Left colon (tissue), 2 donors: ENCODE measurements around the gene NTMT1. TPM values are rescaled to one million over a fixed set of nuclear protein-coding genes. Genes with fewer than 3 reads are reported as not detected.

Experiments used
- ATAC-seq: fragments of 200-7000 bp; cut with Tn5 transposase; one replicate; pipeline ENCODE4 v1.9.1; 2020; ENCODE audit warnings: mild to moderate bottlenecking, moderate library complexity
- DNase-seq, 2 donors: peaks; one replicate each; pipeline ENCODE4 v3.0.0-alpha.2; 2020
- intact Hi-C, 2 donors: fragments of 100-400 bp; cut with DNase I in 1 of 2; cut with micrococcal nuclease in 1 of 2; formaldehyde crosslinking; loops; one replicate each; pipeline versions ENCODE4 v1.11.2 to v1.14.0; 2022; cut with DNase I, micrococcal nuclease
- total RNA-seq, 2 donors: library from RNA; stranded (reverse); fragmentation: NEBNext Ultra II Directional; extraction: Animal tissue kit (Norgen Biotek cat#: 25700); gene quantifications; one replicate each; pipeline ENCODE4 v1.2.1, GENCODE V29; 2021
- donor health status: DM: no; HTN: no; CAD: no.
- donor health status: DM: yes; HTN: yes; CAD: no.

The NTMT1 gene
- total RNA-seq, 2 donors from 2014 or later = 23.2 to 25.8 TPM

DNA sequence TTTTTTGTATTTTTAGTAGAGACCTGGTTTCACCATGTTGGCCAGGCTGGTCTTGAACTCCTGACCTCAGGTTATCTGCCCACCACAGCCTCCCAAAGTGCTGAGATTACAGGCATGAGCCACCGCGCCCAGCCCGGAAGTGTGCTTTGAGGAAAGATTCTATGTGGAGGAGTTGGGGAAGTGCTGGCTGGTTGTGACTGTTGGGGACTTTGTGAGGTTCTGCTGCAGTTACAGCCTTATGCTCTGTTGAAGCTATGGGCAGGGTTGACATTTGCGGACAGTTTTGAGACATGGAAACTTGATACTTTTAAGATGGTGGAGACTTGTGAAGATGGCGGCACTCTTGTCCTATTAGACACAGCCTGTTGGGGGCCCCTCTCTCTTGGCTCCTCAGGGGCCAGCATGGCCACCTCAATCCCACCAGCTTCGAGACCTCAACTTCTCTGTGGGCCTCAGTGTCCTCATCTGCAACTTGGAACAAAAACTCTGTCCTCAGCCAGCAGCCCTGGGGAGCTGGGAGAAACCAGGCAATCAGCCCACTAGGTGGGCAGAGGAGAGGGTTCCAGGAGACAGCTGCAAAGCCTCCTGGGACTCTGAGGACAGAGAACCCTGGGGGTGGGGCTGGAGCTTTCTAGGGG is 29.9 kb upstream of the NTMT1 start:
- ATAC-seq (no peak), DNase-seq (no peak)
- intact Hi-C loops = loop anchor here in 1 of 2 donors (5.0 kb wide), 1 partner anchor 99 kb away; no protein-coding TSS in a partner anchor

GRCh38 chr9:129596541-129597331 is 29.2 kb upstream of the NTMT1 start:
- ATAC-seq (peak; percentile 60), DNase-seq (peak; percentile 45 to 76)
- intact Hi-C loops = loop anchor here in 1 of 2 donors (5.0 kb wide), 1 partner anchor 99 kb away; no protein-coding TSS in a partner anchor

DNA sequence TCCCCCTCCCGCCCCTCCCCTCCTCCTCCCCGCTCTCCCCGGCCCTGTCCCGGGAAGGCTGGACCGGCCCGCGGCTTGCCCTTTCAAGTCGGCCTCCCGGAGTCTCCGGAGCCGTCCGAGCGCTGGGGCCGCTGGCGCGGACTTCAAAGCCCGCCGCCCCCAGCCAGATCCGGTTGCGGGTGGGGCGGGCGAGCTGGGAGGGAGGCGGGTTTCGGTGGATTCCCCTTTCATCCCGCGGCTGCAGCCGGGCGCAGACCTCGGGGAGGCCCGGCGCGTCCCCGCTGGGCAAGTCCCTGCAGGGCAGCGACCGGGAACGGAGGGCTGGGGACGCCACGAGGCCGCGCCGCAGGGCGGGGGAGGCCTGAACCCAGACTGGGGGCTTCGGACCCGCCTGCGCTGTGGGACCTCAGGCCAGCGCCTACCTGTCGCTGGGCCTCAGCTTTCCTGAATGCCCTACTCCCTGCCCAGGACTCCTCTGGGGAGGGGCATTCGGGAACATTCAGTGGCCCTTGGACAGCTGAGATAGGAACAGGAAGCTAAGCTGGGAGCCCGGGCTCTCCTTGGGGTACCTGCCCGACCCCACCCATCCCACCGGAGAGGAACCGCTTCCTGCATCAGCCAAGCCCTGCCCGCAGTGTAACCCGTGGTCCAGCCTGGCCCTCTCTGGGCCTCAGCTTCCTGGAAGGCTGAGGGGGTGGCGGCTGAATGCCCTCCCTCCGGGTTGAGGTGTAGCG is 28.4 kb upstream of the NTMT1 start:
- intact Hi-C loops = loop anchor here in 1 of 2 donors (5.0 kb wide), 1 partner anchor 100 kb away; no protein-coding TSS in a partner anchor
- ATAC-seq = peak; percentile 79
- peak; percentile 74 to 75 for DNase-seq

DNA sequence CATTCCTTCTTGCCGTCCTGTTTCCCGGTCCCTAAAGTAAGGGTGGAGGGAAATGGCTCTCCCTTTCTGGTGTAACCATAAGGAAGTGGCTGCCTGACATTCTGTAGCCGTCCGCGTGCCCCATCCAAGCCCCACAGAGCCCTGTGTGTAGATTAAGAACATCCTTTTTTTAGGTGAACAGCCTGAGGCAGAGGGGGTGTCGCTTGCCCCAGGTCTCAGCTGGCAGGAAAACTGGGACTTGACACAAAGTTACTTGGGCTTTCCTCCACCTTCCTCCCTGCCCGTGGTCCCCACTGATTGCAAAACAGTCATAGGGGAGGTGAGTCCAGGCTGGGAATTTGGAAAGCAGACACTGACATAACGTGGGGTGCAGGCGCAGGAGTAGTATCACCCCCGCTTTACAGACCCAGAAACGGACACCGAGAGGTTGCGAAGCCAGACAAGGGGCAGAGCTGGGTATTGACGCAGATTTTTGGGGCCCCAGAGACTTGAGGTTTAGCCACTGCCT is 27.8 kb upstream of the NTMT1 start:
- intact Hi-C loops = loop anchor here in 1 of 2 donors (5.0 kb wide), 1 partner anchor 101 kb away; no protein-coding TSS in a partner anchor
- ATAC-seq = no peak
- no peak for DNase-seq

GRCh38 chr9:129601082-129601674 is 24.8 kb upstream of the NTMT1 start:
- no peak for ATAC-seq
- DNase-seq = no peak
- intact Hi-C loops = loop anchor here in 1 of 2 donors (10.0 kb wide), 1 partner anchor 426 kb away; the partner anchor contains the start of gene IER5L

DNA sequence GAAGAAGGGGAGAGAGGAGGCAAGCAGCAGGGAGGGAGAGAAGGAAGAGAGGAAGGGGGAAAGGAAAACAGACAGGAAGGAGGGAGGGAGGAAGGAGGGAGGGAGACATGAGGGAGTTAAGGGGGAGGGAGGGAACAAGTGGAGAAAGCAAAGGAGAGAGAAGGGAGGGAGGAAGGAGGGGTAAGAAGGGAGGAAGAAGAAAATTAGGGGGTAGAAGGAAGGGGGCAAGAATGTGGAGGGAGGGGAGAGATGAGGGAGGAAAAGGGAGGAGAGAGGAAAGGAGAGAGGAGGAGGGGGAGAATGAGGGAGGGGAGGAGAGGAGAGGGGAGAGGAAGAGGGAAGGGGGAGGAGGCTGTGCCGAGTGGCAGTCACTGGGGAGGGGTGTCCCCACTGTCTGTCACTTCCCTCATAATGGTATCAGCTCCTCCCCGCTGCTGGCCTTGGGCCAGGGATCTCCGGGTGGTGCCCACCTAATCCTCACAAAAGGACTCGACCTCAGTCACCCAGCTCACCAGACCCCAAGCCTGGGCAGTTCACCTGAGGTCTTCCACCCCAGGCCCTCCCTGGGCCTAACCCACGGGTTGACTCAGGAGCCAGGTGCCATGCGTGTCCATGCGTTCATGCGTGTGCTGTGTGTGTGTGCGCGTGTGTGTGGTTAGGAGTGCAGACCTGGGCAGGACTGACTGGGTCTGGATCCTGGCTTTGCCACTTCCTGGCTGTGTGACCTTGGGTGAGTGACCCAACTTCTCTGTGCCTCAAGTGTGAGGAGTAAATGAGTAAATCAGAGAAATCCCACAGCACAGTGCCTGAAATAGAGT is 23.2 kb upstream of the NTMT1 start:
- DNase-seq (no peak), ATAC-seq (no peak)
- intact Hi-C loops = loop anchor here in 1 of 2 donors (10.0 kb wide), 1 partner anchor 428 kb away; the partner anchor contains the start of gene IER5L

- no peak for DNase-seq
Measured at GRCh38 chr9:129604056-129604765, 21.8 kb upstream of the NTMT1 start.

DNA sequence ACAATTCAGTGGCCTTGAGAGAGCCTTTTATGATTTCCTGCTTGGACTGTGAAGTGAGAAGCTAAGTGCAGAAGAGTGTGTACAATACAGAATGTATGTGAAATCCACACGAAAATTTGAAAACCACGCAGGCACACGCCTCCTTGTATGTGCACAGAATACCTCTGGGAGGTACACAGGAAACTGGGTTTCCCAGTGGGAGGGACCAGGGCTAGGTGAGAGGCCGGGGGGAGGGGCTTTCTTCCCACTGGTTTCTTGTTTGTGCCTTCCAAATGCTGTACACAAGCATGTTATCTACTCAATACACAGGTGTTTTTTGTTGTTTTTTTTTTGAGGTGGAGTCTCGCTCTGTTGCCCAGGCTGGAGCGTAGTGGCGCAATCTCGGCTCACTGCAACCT is 21.2 kb upstream of the NTMT1 start:
- ATAC-seq (no peak), DNase-seq (no peak)
- intact Hi-C loops = loop anchor here in 1 of 2 donors (5.0 to 10.0 kb wide), 2 partner anchors 112 to 430 kb away; partner anchors contain the start of gene IER5L

More at GRCh38 chr9:129604056-129604765, 21.8 kb upstream of the NTMT1 start:
- intact Hi-C loops = loop anchor here in 1 of 2 donors (10.0 kb wide), 1 partner anchor 429 kb away; the partner anchor contains the start of gene IER5L
- no peak for ATAC-seq

GRCh38 chr9:129606161-129607026 is 19.6 kb upstream of the NTMT1 start:
- intact Hi-C loops = loop anchor here in 1 of 2 donors (5.0 to 10.0 kb wide), 2 partner anchors 114 to 432 kb away; partner anchors contain the start of gene IER5L
- DNase-seq = no peak
- ATAC-seq = no peak

DNA sequence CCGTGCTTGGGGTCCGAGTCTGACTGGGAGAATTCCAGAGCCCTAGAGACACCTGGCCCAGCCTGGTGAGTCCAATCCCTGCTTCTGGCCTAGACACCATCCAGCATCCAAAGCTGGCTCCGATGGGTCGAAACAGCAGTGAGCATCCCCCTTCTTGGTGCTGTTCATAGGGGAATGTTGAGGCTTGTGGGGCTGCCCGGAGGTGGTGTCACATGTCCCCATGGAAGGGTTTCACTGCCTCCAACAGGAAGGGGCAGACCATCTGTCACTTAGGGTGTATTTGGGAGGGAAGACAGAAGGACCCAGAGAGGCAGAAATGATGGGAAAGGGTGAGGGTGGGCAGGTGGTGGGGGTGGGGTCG is 19.0 kb upstream of the NTMT1 start:
- intact Hi-C loops = loop anchor here in 1 of 2 donors (5.0 to 10.0 kb wide), 2 partner anchors 115 to 432 kb away; partner anchors contain the start of gene IER5L

DNA sequence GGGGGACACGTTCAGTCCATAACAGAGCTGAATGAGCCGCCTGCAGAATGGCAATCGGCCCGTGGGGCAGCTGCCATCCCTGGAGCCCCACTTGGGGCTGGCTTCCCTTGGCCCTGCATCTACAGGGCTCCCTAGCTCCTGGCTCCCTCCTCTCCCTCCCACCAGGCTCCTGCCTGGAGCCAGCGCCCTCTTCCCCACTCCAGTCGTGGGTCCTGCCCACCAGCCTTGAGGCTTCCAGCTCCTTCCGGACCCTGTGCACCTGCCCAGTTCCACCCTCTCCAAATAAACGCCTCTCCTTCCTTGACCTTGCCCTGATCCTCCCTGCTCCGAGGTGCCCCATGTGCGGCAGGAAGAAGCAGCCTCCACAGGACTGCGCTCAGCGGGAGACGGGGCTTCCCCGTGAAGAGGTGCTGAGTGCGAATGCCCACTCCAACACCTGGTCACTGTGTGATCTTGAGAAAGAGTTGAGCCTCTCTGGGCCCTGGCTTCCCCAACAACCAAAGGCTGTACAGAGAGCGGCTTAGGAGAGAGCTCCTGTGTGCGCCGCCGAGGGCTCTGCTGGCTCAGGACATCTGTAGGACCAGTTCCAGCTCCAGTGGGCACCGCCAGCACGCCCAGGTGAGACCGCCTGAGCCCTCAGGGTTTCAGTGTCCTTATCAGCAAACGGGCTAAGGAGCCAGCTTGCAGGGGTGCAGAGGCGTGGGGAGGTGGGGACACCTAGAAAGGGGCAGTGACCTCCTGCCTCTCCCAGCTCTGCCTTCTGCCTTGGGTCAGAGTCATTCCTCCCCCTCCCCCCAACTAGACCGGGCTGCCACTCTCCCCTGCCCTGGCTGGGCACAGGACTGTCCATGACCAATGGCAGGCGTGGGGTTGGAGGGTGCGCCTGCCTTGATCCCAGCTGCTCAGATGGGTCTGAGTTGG is 17.1 kb upstream of the NTMT1 start:
- peak; percentile 52 for ATAC-seq
- DNase-seq = peak; percentile 57 to 65
- intact Hi-C loops = loop anchor here in 1 of 2 donors (5.0 to 10.0 kb wide), 2 partner anchors 117 to 434 kb away; partner anchors contain the start of gene IER5L

More for the DNA sequence above, 19.0 kb upstream of the NTMT1 start:
- DNase-seq = no peak
- no peak for ATAC-seq

DNA sequence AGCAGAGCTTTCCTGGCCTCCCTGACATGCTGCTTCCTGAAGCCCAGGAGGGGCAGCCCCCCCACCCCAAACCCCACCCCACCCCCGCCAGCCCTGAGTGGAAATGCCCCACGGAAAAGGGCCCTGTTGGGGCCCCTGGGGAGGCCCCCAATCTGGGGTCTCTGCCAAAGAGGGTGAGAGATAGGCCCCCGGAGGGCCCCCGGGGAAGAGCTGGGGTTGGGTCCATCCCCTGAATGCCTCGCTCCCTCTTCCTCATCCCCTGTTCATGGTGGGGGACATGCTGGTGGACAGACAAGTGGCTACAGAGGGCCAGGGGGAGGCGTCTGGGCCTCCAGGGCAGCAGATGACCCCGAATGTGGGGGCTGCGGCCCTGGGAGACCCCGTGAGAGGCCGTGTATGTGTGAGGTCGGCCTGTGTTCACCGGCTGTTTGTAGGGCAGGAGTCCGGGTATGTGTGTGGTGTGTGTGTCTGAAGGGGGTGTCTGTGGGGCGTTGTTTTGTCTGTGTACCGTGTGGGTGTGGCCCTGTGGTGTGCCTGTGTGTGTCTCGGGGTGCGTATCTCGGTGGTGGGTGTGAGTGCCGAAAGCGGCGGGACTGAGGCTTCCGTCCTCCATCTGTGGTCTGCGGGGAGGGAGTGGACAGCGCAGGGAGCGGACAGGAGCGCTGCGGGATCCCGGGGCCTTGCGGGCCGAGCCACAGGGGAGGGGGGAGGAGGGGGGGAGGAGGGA is 16.3 kb upstream of the NTMT1 start:
- intact Hi-C loops = loop anchor here (5.0 to 10.0 kb wide), 4 partner anchors 115 to 472 kb away; partner anchors contain the start of gene IER5L (in 1 of the 2)
- DNase-seq (peak; percentile 74 to 80), ATAC-seq (peak; percentile 60)

DNA sequence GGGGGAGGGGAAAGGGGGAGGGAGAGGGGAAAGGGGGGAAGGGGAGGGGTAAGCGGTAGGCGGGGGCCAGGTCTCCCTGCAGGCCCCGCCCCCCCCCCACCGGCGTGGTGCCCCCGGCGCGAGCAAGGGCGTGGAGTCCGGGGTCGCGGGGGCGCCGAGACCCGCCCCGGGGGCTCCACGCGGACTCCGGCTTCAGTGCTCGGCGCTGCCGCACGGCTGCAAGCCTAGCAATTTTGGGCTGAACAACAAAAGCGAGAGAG is 15.8 kb upstream of the NTMT1 start:
- DNase-seq (no peak), ATAC-seq (no peak)
- intact Hi-C loops = loop anchor here (5.0 to 10.0 kb wide), 2 partner anchors 115 to 473 kb away; no protein-coding TSS in a partner anchor
